SIG-M5 treated with dmso at 0.1 percent for 504 hours (cell line): ENCODE results near the gene OCEL1.
A peak's percentile ranks its signal among the peaks of the same experiment; 100 is the strongest.

Source experiments
- DNase-seq: peaks from one replicate; lab custom pipeline; 2025; ENCODE audit not compliant: unreplicated experiment; lab: John Stamatoyannopoulos, UW

Gene OCEL1

GRCh38 chr19:17209126-17210036, 16.6 kb upstream of the OCEL1 start:
- DNase-seq: peak; percentile 16

DNA sequence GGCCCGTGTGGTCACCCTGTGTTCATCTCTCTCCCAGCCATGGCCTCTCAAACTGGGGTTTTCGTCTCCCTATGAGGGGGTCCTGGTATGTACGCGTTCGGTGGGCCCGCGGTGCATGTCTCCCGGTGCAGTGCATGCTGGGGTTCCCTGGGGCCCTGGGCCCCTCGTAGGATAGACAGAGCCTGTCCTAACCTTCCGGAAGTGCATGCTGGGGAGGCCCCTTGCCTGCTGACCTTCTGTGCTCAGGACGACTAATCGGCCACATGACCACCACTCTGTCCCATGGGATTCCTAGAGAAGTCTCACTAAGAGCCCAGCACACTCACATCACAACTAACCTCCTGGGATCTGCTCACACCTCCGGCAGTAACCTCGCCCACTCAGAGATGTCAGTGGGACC, 15.7 kb upstream of the OCEL1 start:
- no peak for DNase-seq

DNA sequence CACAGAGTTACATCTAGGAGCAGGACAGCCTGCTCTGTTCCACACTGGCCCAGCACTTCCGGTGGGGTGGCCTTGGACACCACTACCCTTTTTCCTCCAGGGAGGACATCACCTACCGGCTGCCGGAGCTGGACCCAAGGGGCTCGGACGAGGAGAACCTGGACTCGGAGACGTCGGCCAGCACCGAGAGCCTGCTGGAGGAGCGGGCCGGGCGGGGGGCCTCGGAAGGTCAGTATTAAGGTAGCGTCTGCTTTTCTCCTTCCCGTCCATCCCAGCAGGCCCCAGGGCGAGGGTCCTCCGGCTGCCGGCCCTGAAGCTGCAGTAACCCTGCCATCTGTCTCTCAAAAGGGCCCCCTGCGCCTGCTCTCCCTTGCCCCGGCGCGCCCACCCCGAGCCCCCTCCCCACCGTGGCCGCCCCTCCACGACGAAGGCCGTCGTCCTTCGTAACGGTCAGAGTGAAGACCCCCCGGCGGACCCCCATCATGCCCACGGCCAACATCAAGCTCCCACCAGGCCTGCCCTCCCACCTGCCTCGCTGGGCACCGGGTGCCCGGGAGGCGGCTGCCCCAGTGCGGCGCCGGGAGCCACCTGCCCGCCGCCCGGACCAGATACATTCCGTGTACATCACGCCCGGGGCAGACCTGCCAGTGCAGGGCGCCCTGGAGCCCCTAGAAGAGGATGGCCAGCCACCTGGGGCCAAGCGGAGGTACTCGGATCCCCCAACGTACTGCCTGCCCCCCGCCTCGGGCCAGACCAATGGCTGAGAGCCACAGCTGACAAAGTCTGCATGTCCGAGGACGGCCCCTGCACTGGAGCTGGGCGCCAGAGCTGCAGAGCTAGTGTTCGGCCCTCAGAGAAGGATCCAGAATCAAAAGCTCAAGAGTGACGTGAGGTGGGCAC, 14.2 kb upstream of the OCEL1 start:
- DNase-seq: no peak

DNA sequence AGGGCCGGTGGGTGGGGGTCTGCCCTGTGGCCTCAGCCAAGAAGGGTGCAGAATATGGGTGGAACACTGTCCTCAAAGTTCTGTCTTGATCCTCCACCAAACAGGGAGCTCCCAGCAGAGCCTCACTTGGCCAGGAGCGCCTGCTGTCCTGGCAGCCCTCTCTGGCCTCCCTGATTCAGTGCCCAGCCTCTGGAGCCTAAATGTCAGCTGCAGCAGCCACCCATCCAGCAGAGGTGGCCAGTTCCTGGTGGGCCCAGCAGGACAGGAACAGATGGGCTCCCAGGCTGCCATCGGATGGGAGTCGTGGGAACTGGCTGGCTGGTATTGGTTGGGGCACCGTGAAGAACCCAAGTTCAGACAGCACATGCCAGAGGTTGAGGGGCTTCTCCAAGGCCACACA, 12.7 kb upstream of the OCEL1 start:
- no peak for DNase-seq

DNA sequence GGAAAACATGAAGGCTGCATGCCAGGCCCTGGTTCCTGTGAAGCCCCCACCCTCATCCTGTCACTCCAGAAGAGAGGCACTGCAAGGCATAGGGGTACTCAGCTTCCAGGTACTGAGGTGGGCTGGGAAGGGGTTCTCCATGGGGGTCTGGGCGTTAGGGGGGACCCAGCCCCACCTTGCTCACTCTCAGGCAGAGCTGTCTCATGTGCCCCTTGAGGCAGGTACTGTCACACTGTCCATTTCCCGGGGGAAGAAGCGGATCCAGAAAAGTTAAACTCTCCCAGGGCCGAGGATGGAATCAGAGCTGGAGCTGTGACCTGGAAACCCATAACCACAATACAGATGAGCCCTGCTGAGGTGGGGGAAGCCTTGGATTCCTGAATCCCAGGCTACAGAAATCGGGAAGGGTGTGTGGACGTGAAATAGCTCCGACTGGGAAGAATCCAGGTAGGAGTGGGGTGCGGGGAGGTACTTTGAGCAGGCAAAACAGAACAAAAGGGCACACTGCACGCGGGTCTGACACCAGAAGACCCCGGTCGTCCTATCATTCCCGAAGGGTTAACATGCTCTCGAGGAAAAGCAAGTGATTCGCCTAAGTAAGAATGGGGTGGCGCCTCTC, 11.4 kb upstream of the OCEL1 start:
- DNase-seq: no peak

DNA sequence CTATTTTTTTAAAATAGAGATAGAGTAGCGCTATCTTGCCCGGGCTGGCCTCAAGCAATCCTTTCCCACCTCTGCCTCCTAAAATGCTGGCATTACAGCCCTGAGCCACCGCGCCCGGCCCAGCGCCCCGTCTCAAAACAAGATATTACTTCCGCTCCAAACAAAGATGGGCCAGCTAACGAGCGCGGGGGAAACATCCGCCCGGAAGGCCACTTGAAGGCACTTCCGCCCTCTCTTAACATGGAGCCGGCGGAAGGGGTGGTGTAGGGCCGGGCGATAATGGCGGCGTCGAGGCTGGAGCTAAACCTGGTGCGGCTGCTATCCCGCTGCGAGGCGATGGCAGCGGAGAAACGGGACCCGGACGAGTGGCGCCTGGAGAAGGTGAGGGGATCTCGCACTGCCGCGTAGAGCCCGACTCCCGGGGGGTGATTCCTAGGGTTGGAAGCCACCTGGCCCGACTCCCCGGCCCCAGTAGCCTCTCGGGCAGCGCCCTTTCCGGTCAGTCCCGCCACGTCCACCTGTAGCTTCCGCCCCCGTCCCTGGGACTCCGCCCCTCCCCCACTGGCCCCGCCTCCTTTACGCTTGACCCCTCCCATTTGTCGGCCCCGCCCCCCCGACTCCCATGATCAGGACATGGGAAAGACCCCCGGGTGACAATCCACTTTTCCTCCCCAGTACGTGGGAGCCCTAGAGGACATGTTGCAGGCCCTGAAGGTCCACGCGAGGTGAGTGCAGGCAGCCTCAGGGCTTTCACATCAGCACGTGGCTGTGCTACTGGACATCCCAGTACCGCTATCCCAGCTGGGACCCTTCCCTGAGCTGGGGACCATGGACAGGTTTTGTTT, 10.7 kb upstream of the OCEL1 start, which contains the start of gene USE1:
Gene USE1 (plus strand): TSS at position 231 of the 845 bp plus-strand sequence. CDS start 49 bp downstream, at position 280.
- peak; percentile 90 for DNase-seq

DNA sequence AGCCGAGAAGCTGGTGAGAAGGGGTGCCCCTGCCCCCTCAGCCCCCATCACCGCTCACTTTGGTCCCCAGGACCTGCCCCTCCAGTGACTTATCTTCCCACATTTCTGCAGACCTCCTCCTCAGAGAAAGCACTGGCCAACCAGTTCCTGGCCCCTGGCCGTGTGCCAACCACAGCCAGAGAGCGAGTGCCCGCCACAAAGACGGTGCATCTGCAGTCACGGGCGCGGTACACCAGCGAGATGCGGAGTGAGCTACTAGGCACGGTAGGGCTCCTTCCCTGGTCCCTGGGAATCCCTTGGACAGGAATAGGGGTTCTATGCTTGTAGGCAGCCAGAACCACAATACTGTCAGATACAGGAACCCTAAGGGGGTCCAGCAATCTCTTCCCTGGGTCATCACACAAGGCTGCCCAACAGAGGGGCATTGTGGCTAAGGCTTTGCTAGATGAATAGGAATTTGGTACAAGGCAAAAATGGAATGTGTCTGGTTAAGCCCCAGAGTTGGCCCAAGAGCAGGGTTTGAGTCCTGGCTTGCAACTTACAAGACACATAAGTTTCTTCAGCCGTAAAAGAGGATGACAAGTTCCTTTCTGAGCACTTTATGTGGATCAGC, 9.9 kb upstream of the OCEL1 start:
- DNase-seq: no peak

DNA sequence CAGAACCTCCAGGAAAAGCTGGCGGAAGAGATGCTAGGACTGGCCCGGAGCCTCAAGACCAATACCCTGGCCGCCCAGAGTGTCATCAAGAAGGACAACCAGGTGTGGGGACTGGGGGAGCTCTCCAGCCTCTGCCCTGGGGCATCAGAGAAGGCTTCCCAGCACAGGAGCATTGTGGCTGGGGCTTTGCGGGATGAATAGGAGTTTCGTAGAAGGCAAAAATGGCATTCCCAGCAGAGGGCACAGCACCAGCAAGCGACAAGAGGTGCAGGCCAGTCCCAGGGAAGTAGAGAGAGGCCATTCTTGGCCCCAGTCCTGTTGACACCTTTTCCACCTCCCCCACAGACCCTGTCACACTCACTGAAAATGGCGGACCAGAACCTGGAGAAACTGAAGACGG, 6.7 kb upstream of the OCEL1 start:
- DNase-seq: no peak

GRCh38 chr19:17220207-17220758, 5.7 kb upstream of the OCEL1 start:
- DNase-seq: peak; percentile 59

- no peak for DNase-seq
Measured at GRCh38 chr19:17225053-17225452, 973 bp upstream of the OCEL1 start.

- no peak for DNase-seq
Measured at GRCh38 chr19:17227798-17228367, 1.9 kb downstream of the OCEL1 start.

DNA sequence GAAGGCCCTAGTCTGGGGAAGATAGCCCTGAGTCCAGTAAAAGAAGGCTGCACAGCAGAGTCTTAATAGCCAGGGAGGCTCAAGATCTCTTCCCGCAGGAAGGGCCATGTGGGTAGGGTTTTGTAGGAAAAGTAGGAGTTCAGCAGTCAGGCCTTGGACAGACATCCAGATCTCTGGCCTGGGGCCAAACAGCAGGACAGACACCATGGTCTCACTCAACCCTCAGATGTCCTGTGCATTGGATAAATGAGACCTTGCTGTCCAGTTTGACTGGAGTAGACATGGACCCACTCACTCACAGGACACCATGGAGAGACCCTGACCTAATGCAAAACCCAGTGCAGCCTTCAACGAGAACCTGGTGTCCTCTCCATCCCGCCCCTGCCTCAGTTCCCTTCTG, 3.9 kb downstream of the OCEL1 start:
- DNase-seq: no peak

GRCh38 chr19:17232258-17232657, 6.2 kb downstream of the OCEL1 start:
- DNase-seq: no peak

- peak; percentile 47 for DNase-seq
Measured at GRCh38 chr19:17234911-17235299, 8.9 kb downstream of the OCEL1 start.

- peak; percentile 36 for DNase-seq
Measured at GRCh38 chr19:17235300-17235970, 9.4 kb downstream of the OCEL1 start.

DNA sequence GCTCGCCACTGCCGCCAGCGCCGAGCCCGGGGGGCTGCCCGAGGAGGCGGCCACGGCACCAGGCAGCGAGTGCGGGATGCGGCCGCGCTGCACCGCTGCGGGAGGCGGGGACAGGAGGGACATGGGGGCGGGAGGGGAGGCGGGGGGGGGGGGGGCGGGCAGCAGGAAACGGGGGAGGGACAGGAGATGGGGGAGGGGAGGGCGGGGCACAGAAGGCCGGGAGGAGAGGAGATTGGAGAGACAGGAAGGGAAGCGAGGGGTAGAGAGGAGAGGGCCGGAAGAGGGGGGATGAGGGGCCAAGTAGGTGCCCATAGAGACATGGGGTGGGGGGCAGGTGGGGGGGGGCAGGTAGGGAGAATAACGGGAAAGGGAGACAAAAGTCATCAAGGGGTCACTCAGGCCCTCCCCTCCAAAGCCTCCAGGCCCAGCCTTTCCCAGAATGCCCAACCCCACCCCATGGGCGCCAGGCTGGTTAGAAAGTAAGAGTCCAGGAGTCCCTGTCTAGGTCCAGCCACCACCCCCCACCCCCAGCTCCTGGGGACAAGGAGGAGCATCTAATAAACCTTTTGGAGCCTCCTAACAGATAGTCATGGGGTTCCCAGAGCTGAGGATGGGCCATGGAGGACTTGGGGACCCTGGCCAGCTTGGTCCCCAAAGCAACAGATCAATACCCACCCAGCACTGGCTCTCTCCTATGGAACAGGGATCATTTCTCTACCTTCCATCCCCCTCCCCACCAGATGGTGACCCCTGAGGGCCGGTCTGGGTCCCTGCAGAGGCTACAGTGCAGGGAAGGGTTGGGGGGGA, 10.1 kb downstream of the OCEL1 start:
- DNase-seq: peak; percentile 24

DNA sequence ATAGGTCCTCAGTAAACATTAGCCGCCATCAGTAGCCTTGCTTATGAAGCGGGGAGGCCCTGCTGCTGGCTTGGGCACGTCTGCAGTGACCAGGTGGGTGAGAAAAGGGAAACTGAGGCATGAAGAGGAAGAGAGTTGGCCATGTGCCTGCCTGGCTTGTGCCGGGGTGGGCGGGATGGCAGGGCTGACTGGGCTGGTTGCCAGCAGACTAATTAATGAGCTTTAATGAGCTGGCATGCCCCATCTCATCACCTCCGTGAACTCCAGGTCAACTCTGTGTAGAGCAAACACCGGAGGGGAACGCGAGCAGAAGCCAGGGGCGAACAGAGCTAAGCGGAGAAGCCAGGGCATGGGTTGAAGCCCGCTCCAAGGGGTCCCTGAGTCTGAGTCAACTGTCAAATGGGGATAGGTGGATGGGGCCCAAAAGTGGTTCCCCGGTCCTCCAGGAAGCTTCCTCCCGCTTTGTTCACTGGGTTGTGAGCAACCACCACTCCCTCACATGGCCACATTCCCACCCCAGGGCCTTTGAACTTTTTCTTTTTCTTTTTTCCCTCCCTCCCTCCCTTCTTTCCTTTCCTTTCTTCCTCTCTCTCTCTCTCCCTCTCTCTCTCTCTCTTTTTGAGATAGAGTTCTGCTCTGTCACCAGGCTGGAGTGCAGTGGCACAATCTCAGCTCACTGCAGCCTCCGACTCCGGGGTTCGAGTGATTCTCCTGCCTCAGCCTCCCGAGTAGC, 11.0 kb downstream of the OCEL1 start:
- DNase-seq: no peak
